Measurements from ENCODE around the gene DCD. TPM values are rescaled to one million over a fixed set of nuclear protein-coding genes. Genes with fewer than 3 reads are reported as not detected.

The DCD gene
- total and polyA plus RNA-seq, 3 donors from 2014 or later = not detected

DNA sequence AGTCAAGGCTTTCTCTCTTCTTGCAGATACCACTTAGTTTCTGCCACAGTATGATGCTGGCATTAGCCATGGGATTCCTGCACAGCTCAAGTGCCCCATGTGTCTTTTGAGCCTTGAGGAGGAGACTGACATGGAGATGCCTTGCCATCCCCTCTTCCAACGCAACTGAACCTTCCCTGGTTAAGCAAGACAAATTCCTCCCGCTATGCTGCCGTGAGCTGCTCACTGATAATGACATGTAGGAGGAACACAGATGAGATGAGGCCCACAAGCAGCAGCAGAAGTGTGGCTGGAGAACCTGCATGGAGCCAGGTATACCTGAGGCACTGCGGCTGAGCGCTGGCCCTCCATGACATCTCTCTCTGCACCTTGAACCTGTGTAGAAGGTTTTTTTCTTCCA, 44.3 kb downstream of the DCD start:
- DNase-seq = no peak
- intact Hi-C loops (cut with DNase I; ENCODE audit: low total_unique reads) = no loop called here
- 76 to 91% methylated on average over 5 of the region's 5 CpGs for WGBS, 2 donors

GRCh38 chr12:54603173-54603814, 44.9 kb downstream of the DCD start:
- Histone ChIP-seq H3K9me3 (no peaks in the 10 kb centered on the region), H3K4me3 (no peak overlapping the region), H3K36me3 (ENCODE audit: low read depth, missing control alignments) (no peaks in the 10 kb centered on the region), H3K27me3 (no peaks in the 10 kb centered on the region), H3K27ac (no peak overlapping the region), H3K4me1 (no peaks in the 10 kb centered on the region)
- intact Hi-C loops (cut with DNase I; ENCODE audit: low total_unique reads) = no loop called here
- 39 to 43% methylated on average over 8 of the region's 8 CpGs for WGBS, 2 donors
- peak; percentile 82 for DNase-seq
- TF ChIP-seq CTCF (IDR thresholded peaks at IDR 0.05) (peak; percentile 31 to 73 (median 62)), POLR2A (IDR thresholded peaks at IDR 0.05) (no peak)

More for the DNA sequence above, 44.3 kb downstream of the DCD start:
- no peaks in the 10 kb centered on the region for H3K4me1 ChIP-seq
- H3K9me3 ChIP-seq = no peaks in the 10 kb centered on the region
- H3K36me3 ChIP-seq (ENCODE audit: low read depth, missing control alignments) = no peaks in the 10 kb centered on the region
- no peak overlapping the region for H3K4me3 ChIP-seq
- TF ChIP-seq POLR2A (IDR thresholded peaks at IDR 0.05) = no peak
- no peak for TF ChIP-seq CTCF (IDR thresholded peaks at IDR 0.05)
- no peak overlapping the region for H3K27ac ChIP-seq
- H3K27me3 ChIP-seq = no peaks in the 10 kb centered on the region

DNA sequence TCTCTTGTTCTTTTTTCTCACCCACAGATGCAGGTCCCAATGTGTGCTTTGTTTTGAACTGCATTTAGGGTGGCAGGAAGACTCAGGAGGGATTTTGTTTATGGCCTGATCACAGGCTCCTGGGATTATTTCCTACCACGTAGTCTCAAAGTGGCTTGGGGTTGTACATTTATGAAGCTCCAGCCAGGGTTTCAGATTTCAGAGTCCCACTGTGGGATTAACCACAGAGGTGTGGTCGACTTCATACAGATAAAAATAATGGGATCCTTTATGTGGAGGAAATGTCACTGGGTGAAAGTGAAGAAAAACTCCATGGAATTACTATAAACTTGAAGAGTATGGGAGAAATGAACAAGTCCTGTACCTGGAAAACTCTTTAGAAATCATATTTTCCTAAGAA, 45.5 kb downstream of the DCD start:
- H3K4me1 ChIP-seq = no peaks in the 10 kb centered on the region
- H3K9me3 ChIP-seq = no peaks in the 10 kb centered on the region
- no peaks in the 10 kb centered on the region for H3K27me3 ChIP-seq
- H3K4me3 ChIP-seq = no peak overlapping the region
- WGBS, 2 donors = 61 to 62% methylated on average over 2 of the region's 2 CpGs
- intact Hi-C loops (cut with DNase I; ENCODE audit: low total_unique reads) = no loop called here
- no peak for DNase-seq
- TF ChIP-seq POLR2A (IDR thresholded peaks at IDR 0.05) (no peak), CTCF (IDR thresholded peaks at IDR 0.05) (no peak)
- H3K27ac ChIP-seq = no peak overlapping the region
- no peaks in the 10 kb centered on the region for H3K36me3 ChIP-seq (ENCODE audit: low read depth, missing control alignments)

GRCh38 chr12:54601841-54602240, 46.3 kb downstream of the DCD start:
- no peaks in the 10 kb centered on the region for H3K27me3 ChIP-seq
- 57 to 67% methylated on average over 4 of the region's 4 CpGs for WGBS, 2 donors
- no peaks in the 10 kb centered on the region for H3K36me3 ChIP-seq (ENCODE audit: low read depth, missing control alignments)
- no peak overlapping the region for H3K27ac ChIP-seq
- H3K4me3 ChIP-seq = no peak overlapping the region
- no peak for DNase-seq
- no peaks in the 10 kb centered on the region for H3K9me3 ChIP-seq
- intact Hi-C loops (cut with DNase I; ENCODE audit: low total_unique reads) = no loop called here
- TF ChIP-seq CTCF (IDR thresholded peaks at IDR 0.05) (no peak), POLR2A (IDR thresholded peaks at IDR 0.05) (no peak)
- no peaks in the 10 kb centered on the region for H3K4me1 ChIP-seq

GRCh38 chr12:54598970-54599369, 49.2 kb downstream of the DCD start:
- intact Hi-C loops (cut with DNase I; ENCODE audit: low total_unique reads) = no loop called here
- no peak for DNase-seq

More at GRCh38 chr12:54598970-54599369, 49.2 kb downstream of the DCD start:
- TF ChIP-seq CTCF (IDR thresholded peaks at IDR 0.05) (no peak), POLR2A (IDR thresholded peaks at IDR 0.05) (no peak)
- no peaks in the 10 kb centered on the region for H3K27me3 ChIP-seq
- no peak overlapping the region for H3K4me3 ChIP-seq
- no peak overlapping the region for H3K27ac ChIP-seq
- no peaks in the 10 kb centered on the region for H3K36me3 ChIP-seq (ENCODE audit: low read depth, missing control alignments)
- H3K4me1 ChIP-seq = peaks cover 13% of the 10 kb centered on the region
- 81 to 89% methylated on average over 5 of the region's 5 CpGs for WGBS, 2 donors
- no peaks in the 10 kb centered on the region for H3K9me3 ChIP-seq
